ENCODE measurements around the gene FHIP2A. TPM values are rescaled to one million over a fixed set of nuclear protein-coding genes. Genes with fewer than 3 reads are reported as not detected.
A peak's percentile ranks its signal among the peaks of the same experiment; 100 is the strongest.

FHIP2A gene
- total RNA-seq, 1 donor from 2014 or later: 59.3 TPM

DNA sequence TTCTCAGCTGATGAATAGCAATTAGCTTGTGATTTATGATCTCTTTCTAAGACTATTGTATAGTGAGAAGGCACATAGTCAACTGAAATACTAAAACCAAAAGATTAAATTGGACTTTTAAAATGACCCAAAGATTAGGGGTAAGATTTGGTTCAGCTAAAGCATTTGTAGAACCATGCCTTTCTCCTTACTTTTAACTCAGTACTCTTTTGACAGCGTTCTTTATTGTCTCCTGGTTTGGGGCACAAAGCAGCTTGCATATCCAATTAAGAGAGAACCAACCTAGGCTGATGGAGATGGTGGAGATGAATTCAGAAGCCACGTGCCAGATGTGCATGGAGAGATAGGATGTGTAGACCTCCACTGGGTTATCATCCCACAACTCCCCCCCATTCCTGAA is 45.8 kb downstream of the FHIP2A start:
- Mint-ChIP-seq H3K27ac (ENCODE audit: unreplicated experiment) (peak overlapping the region; percentile 90), H3K4me3 (ENCODE audit: unreplicated experiment) (no peak overlapping the region), H3K9me3 (ENCODE audit: unreplicated experiment) (no peaks in the 10 kb centered on the region), H3K4me1 (ENCODE audit: unreplicated experiment) (peaks cover 74% of the 10 kb centered on the region), H3K27me3 (ENCODE audit: unreplicated experiment) (no peaks in the 10 kb centered on the region), H3K36me3 (ENCODE audit: unreplicated experiment) (peaks cover 22% of the 10 kb centered on the region)
- TF ChIP-seq, protein P1, sequence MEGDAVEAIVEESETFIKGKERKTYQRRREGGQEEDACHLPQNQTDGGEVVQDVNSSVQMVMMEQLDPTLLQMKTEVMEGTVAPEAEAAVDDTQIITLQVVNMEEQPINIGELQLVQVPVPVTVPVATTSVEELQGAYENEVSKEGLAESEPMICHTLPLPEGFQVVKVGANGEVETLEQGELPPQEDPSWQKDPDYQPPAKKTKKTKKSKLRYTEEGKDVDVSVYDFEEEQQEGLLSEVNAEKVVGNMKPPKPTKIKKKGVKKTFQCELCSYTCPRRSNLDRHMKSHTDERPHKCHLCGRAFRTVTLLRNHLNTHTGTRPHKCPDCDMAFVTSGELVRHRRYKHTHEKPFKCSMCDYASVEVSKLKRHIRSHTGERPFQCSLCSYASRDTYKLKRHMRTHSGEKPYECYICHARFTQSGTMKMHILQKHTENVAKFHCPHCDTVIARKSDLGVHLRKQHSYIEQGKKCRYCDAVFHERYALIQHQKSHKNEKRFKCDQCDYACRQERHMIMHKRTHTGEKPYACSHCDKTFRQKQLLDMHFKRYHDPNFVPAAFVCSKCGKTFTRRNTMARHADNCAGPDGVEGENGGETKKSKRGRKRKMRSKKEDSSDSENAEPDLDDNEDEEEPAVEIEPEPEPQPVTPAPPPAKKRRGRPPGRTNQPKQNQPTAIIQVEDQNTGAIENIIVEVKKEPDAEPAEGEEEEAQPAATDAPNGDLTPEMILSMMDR (IDR thresholded peaks at IDR 0.05): no peak
- DNase-seq (ENCODE audit: extremely low spot score, unreplicated experiment): no peak

DNA sequence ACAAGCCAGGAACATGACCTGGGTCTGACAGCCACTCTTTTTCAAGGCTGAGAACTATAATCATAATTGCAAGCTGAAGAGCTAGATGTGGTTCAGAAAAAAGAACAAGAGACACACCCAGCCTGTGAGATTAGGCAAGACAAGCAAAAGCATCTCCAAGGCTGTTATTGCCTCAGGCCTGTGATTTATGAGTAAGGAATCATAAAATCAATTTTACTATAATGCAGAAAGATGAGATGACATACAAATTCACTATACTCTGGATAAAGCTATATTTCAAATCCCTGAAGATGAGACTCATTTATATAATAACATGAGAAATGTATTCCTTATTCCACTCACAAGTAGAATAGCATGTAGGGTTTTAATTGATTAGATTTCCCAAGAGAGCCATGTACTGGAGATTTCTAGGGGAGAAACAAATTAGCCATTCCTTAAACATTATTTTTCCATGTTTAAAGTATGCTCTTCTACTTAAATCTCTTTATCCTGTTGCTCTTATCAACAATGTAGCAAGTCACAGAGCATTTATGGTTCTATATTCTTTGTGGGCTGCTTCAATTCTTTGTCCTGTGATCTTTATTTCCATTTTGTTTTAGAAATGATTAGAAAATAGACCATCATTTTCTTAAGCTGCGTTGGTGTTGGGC is 47.4 kb downstream of the FHIP2A start:
- no peak for DNase-seq (ENCODE audit: extremely low spot score, unreplicated experiment)
- TF ChIP-seq, protein P1 (IDR thresholded peaks at IDR 0.05): no peak
- H3K9me3 Mint-ChIP-seq (ENCODE audit: unreplicated experiment): no peaks in the 10 kb centered on the region
- H3K4me1 Mint-ChIP-seq (ENCODE audit: unreplicated experiment): peaks cover 70% of the 10 kb centered on the region
- H3K27me3 Mint-ChIP-seq (ENCODE audit: unreplicated experiment): no peaks in the 10 kb centered on the region
- H3K36me3 Mint-ChIP-seq (ENCODE audit: unreplicated experiment): peaks cover 12% of the 10 kb centered on the region
- peak overlapping the region; percentile 90 for H3K27ac Mint-ChIP-seq (ENCODE audit: unreplicated experiment)
- peak overlapping the region; percentile 1 for H3K4me3 Mint-ChIP-seq (ENCODE audit: unreplicated experiment)

DNA sequence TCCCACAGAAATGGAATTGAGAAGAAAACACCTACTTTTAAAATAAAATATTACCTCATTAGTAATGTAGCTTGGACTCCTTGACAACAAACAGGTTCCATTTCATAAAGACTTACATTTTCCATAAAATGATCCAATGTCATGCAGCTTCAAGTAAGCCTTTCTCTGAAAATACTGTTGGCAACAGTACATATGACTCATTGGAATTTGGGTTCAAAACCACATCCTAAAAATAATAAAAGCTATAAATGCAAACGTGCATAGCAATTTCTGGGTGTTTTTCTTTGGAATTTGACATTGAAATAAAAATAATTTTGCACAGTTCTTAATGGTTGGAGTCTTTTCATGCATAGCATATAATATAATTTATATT is 47.9 kb downstream of the FHIP2A start:
- DNase-seq (ENCODE audit: extremely low spot score, unreplicated experiment): no peak
- Mint-ChIP-seq H3K27me3 (ENCODE audit: unreplicated experiment) (no peaks in the 10 kb centered on the region), H3K27ac (ENCODE audit: unreplicated experiment) (peak overlapping the region; percentile 90), H3K4me1 (ENCODE audit: unreplicated experiment) (peaks cover 66% of the 10 kb centered on the region), H3K36me3 (ENCODE audit: unreplicated experiment) (peaks cover 9% of the 10 kb centered on the region), H3K9me3 (ENCODE audit: unreplicated experiment) (no peaks in the 10 kb centered on the region), H3K4me3 (ENCODE audit: unreplicated experiment) (no peak overlapping the region)
- TF ChIP-seq, protein P1 (IDR thresholded peaks at IDR 0.05): no peak

DNA sequence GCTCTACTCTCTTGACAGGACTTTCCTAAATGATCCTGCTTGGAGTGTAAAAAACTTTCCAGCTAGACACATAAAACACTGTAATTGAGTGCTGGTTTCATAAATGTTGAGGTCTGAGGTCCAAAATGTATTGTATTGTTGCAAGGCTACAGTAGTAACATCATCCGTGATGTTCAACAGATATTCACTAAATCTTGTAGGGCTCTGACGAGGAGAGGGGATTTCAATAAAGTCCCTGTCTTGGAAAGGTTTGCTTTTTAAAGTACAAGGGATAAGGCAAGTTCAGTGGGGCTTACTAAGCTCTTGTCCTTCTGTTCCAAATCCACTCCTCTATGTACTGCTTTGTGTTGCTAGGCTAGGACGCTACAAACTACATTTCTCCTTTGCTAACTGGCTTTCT is 48.9 kb downstream of the FHIP2A start:
- TF ChIP-seq, protein P1 (IDR thresholded peaks at IDR 0.05): no peak
- no peak overlapping the region for H3K4me3 Mint-ChIP-seq (ENCODE audit: unreplicated experiment)
- H3K36me3 Mint-ChIP-seq (ENCODE audit: unreplicated experiment): peaks cover 6% of the 10 kb centered on the region
- no peaks in the 10 kb centered on the region for H3K9me3 Mint-ChIP-seq (ENCODE audit: unreplicated experiment)
- H3K4me1 Mint-ChIP-seq (ENCODE audit: unreplicated experiment): peaks cover 65% of the 10 kb centered on the region
- peak overlapping the region; percentile 55 for H3K27ac Mint-ChIP-seq (ENCODE audit: unreplicated experiment)
- no peak for DNase-seq (ENCODE audit: extremely low spot score, unreplicated experiment)
- no peaks in the 10 kb centered on the region for H3K27me3 Mint-ChIP-seq (ENCODE audit: unreplicated experiment)

DNA sequence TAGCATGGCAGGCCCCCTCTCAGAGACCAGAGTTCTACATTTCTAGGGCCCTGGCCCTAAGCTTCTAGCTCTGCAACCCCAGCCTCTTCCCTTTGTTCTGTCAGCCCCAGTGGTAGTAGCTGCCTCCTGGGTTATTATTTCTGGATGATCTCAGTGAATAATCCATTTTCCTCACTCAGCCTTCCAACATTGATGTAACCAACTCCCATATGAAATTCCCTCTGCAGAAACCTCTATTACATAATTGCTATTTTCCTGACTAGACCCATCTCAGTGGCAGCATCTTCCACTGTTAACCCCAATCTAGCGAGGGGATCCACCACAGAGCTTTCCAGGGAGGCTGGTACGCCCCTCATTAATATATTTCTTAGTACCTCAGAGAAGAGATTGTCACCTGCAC is 49.8 kb downstream of the FHIP2A start:
- Mint-ChIP-seq H3K36me3 (ENCODE audit: unreplicated experiment) (peaks cover 2% of the 10 kb centered on the region), H3K4me1 (ENCODE audit: unreplicated experiment) (peaks cover 63% of the 10 kb centered on the region), H3K9me3 (ENCODE audit: unreplicated experiment) (no peaks in the 10 kb centered on the region), H3K27me3 (ENCODE audit: unreplicated experiment) (no peaks in the 10 kb centered on the region), H3K27ac (ENCODE audit: unreplicated experiment) (no peak overlapping the region), H3K4me3 (ENCODE audit: unreplicated experiment) (no peak overlapping the region)
- no peak for DNase-seq (ENCODE audit: extremely low spot score, unreplicated experiment)
- TF ChIP-seq, protein P1 (IDR thresholded peaks at IDR 0.05): no peak

Other genes with a start within 250 kb of the FHIP2A start
- gene ABLIM1, start 163.5 kb upstream of the FHIP2A start, total RNA-seq: 39.0 and 43.3 TPM in 2 replicates
- 15.9 and 18.5 TPM in 2 replicates for gene TRUB1, start 116.4 kb downstream of the FHIP2A start, total RNA-seq